Endothelial cell of umbilical vein (primary cell): ENCODE results near the gene UIMC1.

Experiments used
- EZH2 ChIP-seq: IDR thresholded peaks from 2 replicates; pipeline ENCODE4 v1.6.1; 2012; ENCODE audit warnings: borderline replicate concordance, low read depth, mild to moderate bottlenecking, moderate library complexity, low read length, inconsistent platforms; ENCODE audit not compliant: severe bottlenecking
- FOS ChIP-seq: IDR thresholded peaks from 2 replicates; pipeline ENCODE4 v1.6.1; 2011; ENCODE audit warnings: mild to moderate bottlenecking, low read length, moderate library complexity, borderline replicate concordance; ENCODE audit not compliant: insufficient read depth
- GATA2 ChIP-seq: IDR thresholded peaks from 2 replicates; pipeline ENCODE4 v1.7.0; 2011; ENCODE audit warnings: low read depth, mild to moderate bottlenecking, moderate library complexity, mixed read lengths, low read length; ENCODE audit not compliant: insufficient read length, insufficient read depth
- JUN ChIP-seq: IDR thresholded peaks from 2 replicates; pipeline ENCODE4 v1.6.1; 2011; ENCODE audit warnings: borderline replicate concordance, low read depth; ENCODE audit not compliant: insufficient read length, insufficient read depth
- POLR2A ChIP-seq: IDR thresholded peaks from 2 replicates; pipeline ENCODE4 v1.6.1; 2012; ENCODE audit warnings: low read depth, mild to moderate bottlenecking, control low read depth, low read length
- POLR2AphosphoS5 ChIP-seq: IDR thresholded peaks from 2 replicates; pipeline ENCODE4 v1.6.1; 2012; ENCODE audit warnings: low read depth, mild to moderate bottlenecking, control low read depth, low read length, moderate library complexity; ENCODE audit not compliant: insufficient read depth
- TF ChIP-seq, protein P1 (sequence below), 2 donors: IDR thresholded peaks; 1 replicate in 1 of 2; 2 replicates in 1 of 2; pipeline ENCODE4 v1.5.1; 2011; ENCODE audit warnings: low read length in 2 of 2, mild to moderate bottlenecking in 2 of 2, moderate library complexity in 2 of 2, control low read depth in 1 of 2, inconsistent platforms in 1 of 2, low read depth in 1 of 2; ENCODE audit not compliant: insufficient read depth in 1 of 2; ENCODE audit errors: extremely low read depth in 1 of 2
- TF ChIP-seq, protein P2 (sequence below): IDR thresholded peaks from 2 replicates; pipeline ENCODE4 v1.6.1; 2011; ENCODE audit not compliant: insufficient read depth, insufficient read length

DNA sequence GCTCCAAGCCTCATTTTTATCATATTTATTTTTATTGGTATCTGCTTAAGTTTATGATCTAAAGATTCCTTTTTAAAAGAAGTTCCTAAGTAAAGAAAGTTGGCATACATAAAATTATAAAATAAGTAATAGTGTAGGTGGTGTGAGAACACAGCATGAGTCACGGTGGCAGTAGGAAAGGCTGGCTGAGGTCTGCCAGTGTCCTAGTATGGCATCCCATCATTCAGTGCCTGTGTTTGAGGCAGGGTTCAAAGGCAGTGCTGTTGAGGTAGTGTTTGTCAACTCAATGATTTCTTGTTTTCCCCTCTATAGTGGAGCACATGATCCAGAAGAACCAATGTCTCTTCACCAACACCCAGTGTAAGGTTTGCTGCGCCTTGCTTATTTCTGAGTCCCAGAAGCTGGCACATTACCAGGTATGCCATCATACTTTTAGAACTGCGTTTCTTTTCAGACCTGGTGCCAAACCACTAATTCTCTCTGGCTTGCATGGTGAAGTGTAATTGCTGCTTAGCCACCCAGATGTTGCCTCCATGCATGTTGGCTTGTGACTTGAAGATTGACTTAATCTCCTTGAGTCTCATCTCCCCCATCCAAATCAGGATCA is 34.3 kb upstream of the UIMC1 start:
- TF ChIP-seq POLR2A, result no peak
- TF ChIP-seq POLR2AphosphoS5, result no peak
- TF ChIP-seq, protein P1, sequence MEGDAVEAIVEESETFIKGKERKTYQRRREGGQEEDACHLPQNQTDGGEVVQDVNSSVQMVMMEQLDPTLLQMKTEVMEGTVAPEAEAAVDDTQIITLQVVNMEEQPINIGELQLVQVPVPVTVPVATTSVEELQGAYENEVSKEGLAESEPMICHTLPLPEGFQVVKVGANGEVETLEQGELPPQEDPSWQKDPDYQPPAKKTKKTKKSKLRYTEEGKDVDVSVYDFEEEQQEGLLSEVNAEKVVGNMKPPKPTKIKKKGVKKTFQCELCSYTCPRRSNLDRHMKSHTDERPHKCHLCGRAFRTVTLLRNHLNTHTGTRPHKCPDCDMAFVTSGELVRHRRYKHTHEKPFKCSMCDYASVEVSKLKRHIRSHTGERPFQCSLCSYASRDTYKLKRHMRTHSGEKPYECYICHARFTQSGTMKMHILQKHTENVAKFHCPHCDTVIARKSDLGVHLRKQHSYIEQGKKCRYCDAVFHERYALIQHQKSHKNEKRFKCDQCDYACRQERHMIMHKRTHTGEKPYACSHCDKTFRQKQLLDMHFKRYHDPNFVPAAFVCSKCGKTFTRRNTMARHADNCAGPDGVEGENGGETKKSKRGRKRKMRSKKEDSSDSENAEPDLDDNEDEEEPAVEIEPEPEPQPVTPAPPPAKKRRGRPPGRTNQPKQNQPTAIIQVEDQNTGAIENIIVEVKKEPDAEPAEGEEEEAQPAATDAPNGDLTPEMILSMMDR (IDR thresholded peaks at IDR 0.05; ENCODE audit: extremely low read depth in 1 of 2, insufficient read depth in 1 of 2, low read depth in 1 of 2, low read length in 2 of 2), result no peak
- TF ChIP-seq EZH2, result no peak
- TF ChIP-seq, protein P2, sequence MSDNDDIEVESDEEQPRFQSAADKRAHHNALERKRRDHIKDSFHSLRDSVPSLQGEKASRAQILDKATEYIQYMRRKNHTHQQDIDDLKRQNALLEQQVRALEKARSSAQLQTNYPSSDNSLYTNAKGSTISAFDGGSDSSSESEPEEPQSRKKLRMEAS, result no peak
- no peak for TF ChIP-seq JUN
- TF ChIP-seq FOS, result no peak
- no peak for TF ChIP-seq GATA2
